GM12874 (cell line): Measurements from ENCODE around the gene NTM.

Experiments
- CTCF ChIP-seq: IDR thresholded peaks from 2 replicates; pipeline ENCODE4 v1.5.1; 2011; ENCODE audit warnings: low read depth, mild to moderate bottlenecking, control low read depth, low read length, moderate library complexity; ENCODE audit not compliant: insufficient read depth

Gene NTM

GRCh38 chr11:131392528-131393255 lies 22.3 kb downstream of the NTM start:
- no peak for TF ChIP-seq CTCF

GRCh38 chr11:131393691-131394090 lies 23.3 kb downstream of the NTM start:
- no peak for TF ChIP-seq CTCF

- no peak for TF ChIP-seq CTCF
These were observed 27.3 kb downstream of the NTM start for GRCh38 chr11:131397675-131398074.

- TF ChIP-seq CTCF: no peak
These were observed 31.6 kb downstream of the NTM start for GRCh38 chr11:131402040-131402439.

- no peak for TF ChIP-seq CTCF
These were observed 33.6 kb downstream of the NTM start for GRCh38 chr11:131404010-131404409.

GRCh38 chr11:131408025-131408640 lies 37.7 kb downstream of the NTM start:
- peak; percentile 65 for TF ChIP-seq CTCF

GRCh38 chr11:131409345-131409744 lies 38.9 kb downstream of the NTM start:
- TF ChIP-seq CTCF: no peak
